Lung (tissue), 12 donors: ENCODE data around the gene F11R. TPM values are rescaled to one million over a fixed set of nuclear protein-coding genes. Genes with fewer than 3 reads are reported as not detected.
"Not testable (repeated sequence)": the region's sequence is repeated elsewhere in the genome, so short reads cannot be mapped to it uniquely, and the experiment has no call there.

Experiments used
- ATAC-seq: fragments of 200-7000 bp; cut with Tn5 transposase; one replicate; pipeline ENCODE4 v1.9.1; 2020; ENCODE audit warnings: moderate number of reproducible peaks; ENCODE audit not compliant: insufficient read depth, low FRiP score
- DNase-seq, 3 donors: peaks; one replicate each; pipeline ENCODE4 v3.0.0-alpha.2; 2013 to 2017
- H3K27ac ChIP-seq, 2 donors: one replicate each; pipeline ENCODE4 v1.5.1; 2013; ENCODE audit warnings: mild to moderate bottlenecking in 2 of 2, moderate library complexity in 2 of 2, control low read depth in 1 of 2, inconsistent platforms in 1 of 2, low read depth in 1 of 2, low read length in 1 of 2
- H3K27me3 ChIP-seq, 3 donors: one replicate each; pipeline ENCODE4 v1.5.1; 2013; ENCODE audit warnings: low read length in 2 of 3; ENCODE audit not compliant: control insufficient read depth in 3 of 3, insufficient read depth in 3 of 3
- H3K36me3 ChIP-seq, 4 donors: one replicate each; pipeline ENCODE4 v1.5.1; 2013; ENCODE audit warnings: low read length in 4 of 4, mild to moderate bottlenecking in 1 of 4, moderate library complexity in 1 of 4; ENCODE audit not compliant: control insufficient read depth in 4 of 4, insufficient read depth in 4 of 4
- H3K4me1 ChIP-seq, 5 donors: one replicate each; pipeline ENCODE4 v1.5.1; 2013; ENCODE audit warnings: low read length in 5 of 5, mild to moderate bottlenecking in 2 of 5, moderate library complexity in 1 of 5; ENCODE audit not compliant: control insufficient read depth in 5 of 5, insufficient read depth in 5 of 5
- H3K4me3 ChIP-seq: one replicate; pipeline ENCODE4 v1.5.1; 2013; ENCODE audit warnings: mild to moderate bottlenecking, control low read depth, moderate library complexity
- H3K9ac ChIP-seq, 2 donors: one replicate each; pipeline ENCODE4 v1.5.1; 2013; ENCODE audit warnings: low read length in 2 of 2, control low read depth in 1 of 2; ENCODE audit not compliant: insufficient read depth in 1 of 2
- H3K9me3 ChIP-seq, 4 donors: one replicate each; pipeline ENCODE4 v1.5.1; 2013; ENCODE audit warnings: low read length in 3 of 4, mild to moderate bottlenecking in 1 of 4, moderate library complexity in 1 of 4; ENCODE audit not compliant: control insufficient read depth in 4 of 4, insufficient read depth in 3 of 4
- CTCF ChIP-seq: IDR thresholded peaks from 2 replicates; pipeline ENCODE4 v1.5.1; 2012; ENCODE audit warnings: mild to moderate bottlenecking; ENCODE audit errors: control extremely low read depth, extremely low read depth
- WGBS, 2 donors: extraction: QIAGEN DNeasy Blood & Tissue Kit; methylation state at CpG; one replicate each; pipeline ENCODE4 v1.1.7; 2013; 5-methylcytosine and 5-hydroxymethylcytosine counted together
- polyA plus RNA-seq, 2 donors: library from polyadenylated mRNA; stranded (reverse); fragments of 200-250 nt; gene quantifications; one replicate each; pipeline ENCODE4 v1.2.1, GENCODE V29; 2013
- total RNA-seq, 2 donors: library from RNA; depleted of rRNA in 1 of 2; stranded (reverse); fragments of >200 nt in 1 of 2; gene quantifications; one replicate each; pipeline ENCODE4 v1.2.1, GENCODE V29; 2014 to 2021
- donor health status: control.
- donor health status: control.
- donor health status: Bipolar disorder and iron deficiency.
- donor health status: healthy.
- donor health status: DM: yes; HTN: yes; CAD: no.

The F11R gene
- total and polyA plus RNA-seq, 4 donors = 91.7 to 201 (median 140) TPM

GRCh38 chr1:161018631-161018930 is 2.4 kb downstream of the F11R start:
- Histone ChIP-seq H3K27ac (peak overlapping the region in 1 of 2 donors; percentile 76), H3K4me1 (peaks cover 0 to 22% (median 11%) of the 10 kb centered on the region in 5 donors), H3K27me3 (peaks cover 0 to 22% (median 21%) of the 10 kb centered on the region in 3 donors), H3K36me3 (no peaks in the 10 kb centered on the region), H3K9ac (no peak overlapping the region), H3K4me3 (no peak overlapping the region), H3K9me3 (no peaks in the 10 kb centered on the region)
- no peak for TF ChIP-seq CTCF
- ATAC-seq = no peak
- DNase-seq = no peak
- WGBS, 2 donors = 76 to 79% methylated on average over 1 of the region's 1 CpG

GRCh38 chr1:161017756-161018630 is 3.0 kb downstream of the F11R start:
- H3K9me3 ChIP-seq = no peaks in the 10 kb centered on the region
- no peak for TF ChIP-seq CTCF
- no peak for DNase-seq
- H3K27me3 ChIP-seq = peaks cover 0 to 22% (median 21%) of the 10 kb centered on the region in 3 donors
- no peak overlapping the region for H3K9ac ChIP-seq
- peak overlapping the region in 1 of 2 donors; percentile 76 for H3K27ac ChIP-seq
- 65 to 72% methylated on average over 5 of the region's 5 CpGs for WGBS, 2 donors
- no peaks in the 10 kb centered on the region for H3K36me3 ChIP-seq
- peaks cover 0 to 28% (median 17%) of the 10 kb centered on the region in 5 donors for H3K4me1 ChIP-seq
- no peak overlapping the region for H3K4me3 ChIP-seq
- ATAC-seq = peak; percentile 6

- not testable (repeated sequence) for H3K9me3 ChIP-seq, H3K9ac ChIP-seq, ATAC-seq, H3K4me3 ChIP-seq, H3K36me3 ChIP-seq, DNase-seq
- Histone ChIP-seq H3K27ac (peak overlapping the region in 1 of 2 donors; percentile 76), H3K27me3 (peaks cover 0 to 22% (median 19%) of the 10 kb centered on the region in 3 donors), H3K4me1 (peaks cover 0 to 28% (median 17%) of the 10 kb centered on the region in 5 donors)
- WGBS, 2 donors = 61 to 85% methylated on average over 6 of the region's 7 CpGs
Observed at GRCh38 chr1:161017181-161017580, 3.8 kb downstream of the F11R start.

GRCh38 chr1:161016683-161017082 is 4.3 kb downstream of the F11R start:
- not testable (repeated sequence) for H3K9ac ChIP-seq, H3K9me3 ChIP-seq, ATAC-seq, H3K27ac ChIP-seq, H3K36me3 ChIP-seq, DNase-seq, H3K4me3 ChIP-seq
- Histone ChIP-seq H3K27me3 (peaks cover 0 to 19% (median 15%) of the 10 kb centered on the region in 3 donors), H3K4me1 (peaks cover 0 to 28% (median 17%) of the 10 kb centered on the region in 5 donors)
- 52% methylated on average over 1 of the region's 1 CpG for WGBS, 2 donors
